Ovary (tissue), 3 donors: Measurements from ENCODE around the gene ACTN2.

Experiments
- CTCF ChIP-seq, 3 donors: fragments of 450-650 bp in 2 of 3; fragments of 200-600 bp in 1 of 3; IDR thresholded peaks; one replicate each; pipeline versions ENCODE4 v1.5.1 to v1.8.0; 2016 to 2022; ENCODE audit warnings: antibody characterized with exemption in 3 of 3, mild to moderate bottlenecking in 1 of 3
- EP300 ChIP-seq: sonication (generic); formaldehyde crosslinking; IDR thresholded peaks from one replicate; pipeline ENCODE4 v1.6.1; 2017; ENCODE audit warnings: antibody characterized with exemption
- POLR2A ChIP-seq: fragments of 450-650 bp; IDR thresholded peaks from one replicate; pipeline ENCODE4 v1.6.1; 2017; ENCODE audit warnings: antibody characterized with exemption, mild to moderate bottlenecking, moderate library complexity
- donor health status: DM: no; HTN: no; CAD: no.

DNA sequence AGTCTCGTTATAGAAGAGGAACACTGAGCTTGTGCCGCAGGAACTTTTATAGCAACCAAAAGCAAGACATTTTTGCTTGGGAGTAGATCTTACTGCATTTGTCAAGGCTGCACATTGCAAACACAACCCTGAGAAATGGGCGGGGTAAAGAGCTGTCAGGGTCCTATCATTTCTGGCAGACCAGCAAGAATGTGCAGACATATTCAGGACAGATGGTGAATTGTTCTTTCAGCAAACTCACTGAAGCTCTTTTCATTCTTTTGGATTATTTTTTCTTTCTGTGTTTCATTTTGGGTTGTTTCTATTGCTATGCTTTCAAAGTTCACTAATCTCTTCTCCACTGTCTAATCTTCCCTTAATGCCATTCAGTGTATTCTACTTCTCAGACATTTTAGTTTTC is 5.1 kb upstream of the ACTN2 start:
- TF ChIP-seq POLR2A (no peak), EP300 (no peak), CTCF (IDR thresholded peaks at IDR 0.05) (no peak)
